ENCODE results near the gene OSBPL2.

The OSBPL2 gene

DNA sequence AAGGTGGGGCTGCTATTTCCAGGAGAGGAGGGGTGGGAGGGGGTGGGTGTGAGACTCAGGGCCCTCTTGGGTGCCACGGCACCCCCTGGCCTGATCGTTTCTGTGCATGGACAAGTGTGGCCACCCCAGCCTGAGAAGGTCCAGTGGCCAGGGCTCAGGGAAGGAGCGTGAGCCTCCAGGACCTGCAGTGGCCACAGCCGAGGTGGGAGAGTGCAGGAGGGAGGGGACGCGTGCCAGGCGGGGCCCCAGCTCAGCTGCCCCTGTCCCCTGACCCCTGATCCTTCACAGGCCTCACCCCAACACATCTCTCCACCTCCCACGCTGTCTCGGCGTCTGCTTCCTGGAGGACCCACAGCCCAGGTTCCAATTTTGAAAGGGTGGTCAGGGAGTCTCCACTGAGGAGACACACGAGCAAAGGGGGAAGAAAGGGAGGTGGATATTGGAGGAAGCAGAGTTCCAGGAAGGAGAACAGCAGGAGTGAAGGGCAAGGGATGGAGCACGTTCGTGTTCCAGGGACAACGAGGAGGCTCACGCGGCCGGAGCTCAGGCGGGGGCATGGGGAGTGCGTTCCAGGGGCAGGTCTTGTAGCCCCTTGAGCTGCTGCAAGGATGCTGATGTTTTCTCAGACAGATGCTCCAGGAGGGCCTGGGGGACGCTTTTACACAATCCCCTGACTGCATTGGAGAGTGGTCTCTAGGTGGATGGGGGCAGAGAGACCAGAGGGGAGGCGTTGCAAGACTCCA, 14.0 kb upstream of the OSBPL2 start:
- Mint-ChIP-seq H3K9me3 (no peaks in the 10 kb centered on the region), H3K36me3 (no peaks in the 10 kb centered on the region), H3K4me1 (peaks cover 12% of the 10 kb centered on the region), H3K27me3 (peaks cover 72% of the 10 kb centered on the region), H3K27ac (no peak overlapping the region), H3K4me3 (no peak overlapping the region)
- no peak for ATAC-seq

DNA sequence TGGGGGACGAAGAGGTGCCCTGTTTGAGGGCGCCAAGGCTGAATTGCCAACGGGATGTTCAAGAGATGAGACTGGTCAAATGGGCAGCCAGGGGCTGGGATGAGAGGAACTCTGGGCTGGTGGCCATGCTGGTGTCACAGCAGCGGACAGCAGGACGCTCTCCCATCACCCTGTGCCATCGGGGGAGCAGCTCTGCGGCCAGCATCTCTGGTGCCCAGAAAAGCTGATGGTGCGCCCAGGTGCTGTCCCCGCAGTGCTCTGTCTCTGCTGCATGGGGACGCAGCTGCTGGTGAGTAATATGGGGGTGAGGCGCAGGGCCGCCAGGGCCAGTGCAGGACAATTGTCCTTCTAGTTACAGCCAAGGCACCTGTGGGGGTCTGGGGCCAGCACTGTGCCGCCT, 13.3 kb upstream of the OSBPL2 start:
- H3K4me3 Mint-ChIP-seq, result no peak overlapping the region
- H3K27me3 Mint-ChIP-seq, result peaks cover 68% of the 10 kb centered on the region
- H3K9me3 Mint-ChIP-seq, result no peaks in the 10 kb centered on the region
- H3K27ac Mint-ChIP-seq, result no peak overlapping the region
- no peak for ATAC-seq
- H3K4me1 Mint-ChIP-seq, result peaks cover 10% of the 10 kb centered on the region
- no peaks in the 10 kb centered on the region for H3K36me3 Mint-ChIP-seq

DNA sequence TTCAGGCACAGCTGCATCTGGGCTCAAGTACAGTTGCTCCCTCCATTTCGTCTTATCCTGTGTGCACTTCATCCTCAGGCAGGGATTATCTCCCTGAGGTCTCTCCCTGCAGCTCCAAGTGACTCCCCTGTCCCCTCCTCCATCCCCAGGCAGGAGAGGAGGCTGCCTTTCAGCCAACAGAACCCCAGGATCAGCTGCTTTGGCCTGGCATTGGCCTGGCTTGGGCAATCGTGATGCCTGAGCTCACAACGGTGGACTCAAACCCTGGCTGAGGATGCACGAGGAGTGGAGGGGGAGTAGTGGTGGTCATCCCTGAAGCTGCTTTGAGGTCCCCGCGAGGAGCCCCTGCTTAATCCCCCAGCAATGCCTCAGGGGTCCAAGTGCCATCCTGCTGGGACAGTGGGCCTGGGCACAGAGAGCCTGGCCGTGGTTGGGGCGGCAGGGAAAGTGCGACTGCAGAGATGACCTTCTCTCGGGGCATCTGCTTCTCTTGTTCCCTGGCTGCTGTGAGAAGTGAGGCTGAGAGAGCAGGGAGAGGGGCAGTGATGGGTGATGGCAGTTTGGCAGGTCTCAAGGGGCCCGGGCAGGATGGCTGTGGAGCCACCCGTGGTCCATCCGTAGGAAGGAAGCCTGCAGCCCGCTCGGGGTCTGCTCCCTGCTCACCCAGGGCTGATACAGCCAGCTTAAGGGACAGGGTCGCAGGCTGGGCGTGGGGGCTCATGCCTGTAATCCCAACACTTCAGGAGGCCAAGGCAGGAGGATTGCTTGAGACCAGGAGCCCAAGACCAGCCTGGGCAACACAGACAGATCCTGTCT, 12.3 kb upstream of the OSBPL2 start:
- ATAC-seq, result no peak
- H3K27me3 Mint-ChIP-seq, result peaks cover 60% of the 10 kb centered on the region
- H3K27ac Mint-ChIP-seq, result no peak overlapping the region
- no peaks in the 10 kb centered on the region for H3K9me3 Mint-ChIP-seq
- H3K4me1 Mint-ChIP-seq, result peaks cover 4% of the 10 kb centered on the region
- H3K4me3 Mint-ChIP-seq, result no peak overlapping the region
- H3K36me3 Mint-ChIP-seq, result no peaks in the 10 kb centered on the region

DNA sequence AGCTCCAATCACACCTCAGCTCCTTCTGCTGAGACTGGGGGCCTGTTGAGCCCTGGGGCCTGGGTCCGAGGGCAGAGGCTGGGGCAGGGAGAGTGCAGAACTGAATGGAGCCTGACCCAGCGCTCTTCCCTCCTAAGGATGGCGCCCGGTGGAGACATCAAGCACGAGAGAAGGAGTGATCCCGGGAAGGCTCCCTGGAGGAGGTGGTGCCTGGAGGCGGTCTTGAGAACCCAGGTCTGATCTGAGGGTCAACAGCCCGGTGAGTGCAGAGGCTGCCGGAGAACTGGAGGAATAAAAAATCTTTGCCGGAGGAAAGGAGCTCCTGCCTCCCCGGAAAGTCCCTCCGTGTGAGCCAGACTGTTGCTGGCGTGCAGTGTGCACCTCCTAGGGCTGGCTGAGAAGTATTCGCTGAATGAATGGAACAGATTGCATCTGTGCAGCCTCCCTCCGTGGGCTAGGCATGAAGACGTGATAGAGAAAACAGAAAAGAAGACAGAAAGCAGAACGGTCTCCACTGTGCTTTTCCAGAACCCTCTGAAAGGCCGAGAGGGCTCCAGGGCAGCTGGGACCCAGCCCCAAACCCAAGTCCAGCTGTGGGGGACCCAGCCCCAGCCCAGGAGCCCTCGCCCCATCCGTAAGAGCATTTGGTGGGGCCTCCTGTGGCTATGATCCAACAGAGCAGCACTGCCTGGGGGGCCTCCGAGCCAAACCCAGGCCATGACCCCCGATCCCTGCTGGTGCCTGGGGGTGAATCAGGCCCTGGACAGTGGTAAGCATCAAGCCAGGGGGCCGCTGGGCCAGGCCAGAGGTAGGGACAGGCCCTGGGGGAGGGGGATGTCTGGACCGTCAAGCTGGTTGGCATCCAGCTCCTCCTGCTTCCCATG, 11.4 kb upstream of the OSBPL2 start:
- ATAC-seq, result no peak
- Mint-ChIP-seq H3K4me1 (no peaks in the 10 kb centered on the region), H3K4me3 (no peak overlapping the region), H3K9me3 (no peaks in the 10 kb centered on the region), H3K27ac (no peak overlapping the region), H3K36me3 (no peaks in the 10 kb centered on the region), H3K27me3 (peaks cover 51% of the 10 kb centered on the region)

DNA sequence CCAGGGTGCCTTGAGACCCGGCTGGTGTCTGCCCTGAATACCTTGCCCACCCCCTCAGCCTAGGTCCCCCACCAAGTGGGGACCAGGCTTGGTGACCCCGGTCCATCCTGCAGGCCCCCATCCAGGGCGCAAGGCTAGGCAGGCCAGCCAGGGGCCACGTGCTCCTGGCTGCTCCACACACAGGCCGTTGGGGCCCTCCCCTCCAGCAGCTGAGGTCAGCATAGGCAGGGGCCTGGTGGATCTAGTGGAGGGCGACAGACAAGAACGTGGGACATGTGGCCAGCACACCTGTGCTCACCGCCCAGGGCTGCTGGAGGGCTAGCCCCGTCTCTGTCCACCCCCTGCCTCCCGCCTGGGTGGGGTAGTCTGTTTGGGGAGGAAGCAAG, 10.7 kb upstream of the OSBPL2 start:
- H3K4me1 Mint-ChIP-seq, result no peaks in the 10 kb centered on the region
- no peak overlapping the region for H3K4me3 Mint-ChIP-seq
- peaks cover 44% of the 10 kb centered on the region for H3K27me3 Mint-ChIP-seq
- H3K27ac Mint-ChIP-seq, result no peak overlapping the region
- no peaks in the 10 kb centered on the region for H3K9me3 Mint-ChIP-seq
- no peaks in the 10 kb centered on the region for H3K36me3 Mint-ChIP-seq
- ATAC-seq, result peak; percentile 20

DNA sequence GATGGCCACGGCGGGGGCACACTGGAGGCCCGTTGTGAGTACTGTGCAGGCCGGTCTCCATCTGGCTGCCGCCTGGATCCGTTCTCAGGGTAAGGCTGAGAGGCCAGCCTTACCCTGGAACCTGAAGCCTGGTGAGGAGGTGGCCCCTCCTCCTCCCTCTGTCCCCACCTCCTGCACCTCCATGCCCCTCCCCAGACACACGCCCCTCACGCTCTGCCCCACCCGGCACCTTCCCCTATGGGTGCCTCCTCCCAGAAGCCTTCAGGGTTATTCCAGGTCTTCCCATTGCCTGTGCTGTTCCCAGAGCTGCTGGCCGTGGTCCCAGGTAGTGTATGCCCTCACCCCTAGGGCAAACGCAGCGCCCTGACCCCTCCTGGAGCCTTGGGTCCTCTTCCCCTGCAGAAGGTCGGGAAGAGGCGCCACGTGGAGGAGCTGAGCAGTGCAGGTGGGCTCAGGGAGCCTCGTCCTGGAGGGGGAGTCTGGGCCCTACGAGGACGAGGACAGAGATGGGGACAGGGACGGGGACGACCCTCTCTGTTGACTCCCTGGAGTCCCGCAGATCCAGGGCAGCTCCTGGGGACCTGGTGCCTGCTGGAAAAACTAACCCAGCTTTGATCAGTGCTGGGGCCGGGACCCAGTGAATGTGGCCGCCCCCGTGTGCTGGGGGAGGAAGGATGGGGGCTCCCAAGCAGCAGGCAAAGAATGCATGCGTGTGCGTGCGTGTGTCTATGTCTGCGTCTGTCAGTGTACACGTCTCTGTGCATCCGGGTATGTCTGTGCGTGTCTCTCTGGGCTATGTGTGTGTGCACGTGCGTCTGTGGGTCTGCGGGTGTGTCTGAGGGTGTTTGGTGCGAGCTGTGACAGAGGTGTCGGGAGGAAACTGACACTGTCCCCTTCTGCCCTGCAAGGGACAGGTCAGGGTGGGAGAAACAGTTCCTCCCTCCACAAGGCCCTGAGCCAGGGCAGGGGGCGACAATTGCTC, 10.1 kb upstream of the OSBPL2 start:
- no peaks in the 10 kb centered on the region for H3K36me3 Mint-ChIP-seq
- H3K4me3 Mint-ChIP-seq, result no peak overlapping the region
- no peaks in the 10 kb centered on the region for H3K4me1 Mint-ChIP-seq
- peaks cover 37% of the 10 kb centered on the region for H3K27me3 Mint-ChIP-seq
- no peaks in the 10 kb centered on the region for H3K9me3 Mint-ChIP-seq
- ATAC-seq, result peak; percentile 10
- H3K27ac Mint-ChIP-seq, result no peak overlapping the region

DNA sequence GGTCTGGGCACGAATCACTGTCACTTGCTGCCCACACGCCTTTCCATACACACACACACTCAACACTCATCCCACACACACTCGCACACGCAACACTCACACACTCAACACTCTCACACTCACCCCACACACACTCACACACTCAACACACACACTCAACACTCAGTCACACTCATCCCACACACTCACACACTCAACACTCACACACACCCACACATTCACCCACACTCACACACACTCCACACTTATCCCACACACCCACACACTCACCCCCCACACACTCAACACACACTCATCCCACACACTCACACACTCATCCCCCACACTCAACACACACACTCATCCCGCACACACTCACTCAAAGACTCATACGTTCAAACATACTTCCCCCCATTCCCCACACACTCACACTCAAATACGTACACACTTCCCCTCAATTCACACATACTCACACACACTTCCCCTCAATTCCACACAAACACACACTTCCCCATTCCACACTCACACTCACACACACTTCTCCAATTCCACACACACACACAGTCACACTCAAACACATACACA, 9.3 kb upstream of the OSBPL2 start:
- Mint-ChIP-seq H3K36me3 (no peaks in the 10 kb centered on the region), H3K4me1 (no peaks in the 10 kb centered on the region), H3K27ac (no peak overlapping the region), H3K9me3 (no peaks in the 10 kb centered on the region), H3K27me3 (peaks cover 29% of the 10 kb centered on the region), H3K4me3 (no peak overlapping the region)
- ATAC-seq, result no peak

DNA sequence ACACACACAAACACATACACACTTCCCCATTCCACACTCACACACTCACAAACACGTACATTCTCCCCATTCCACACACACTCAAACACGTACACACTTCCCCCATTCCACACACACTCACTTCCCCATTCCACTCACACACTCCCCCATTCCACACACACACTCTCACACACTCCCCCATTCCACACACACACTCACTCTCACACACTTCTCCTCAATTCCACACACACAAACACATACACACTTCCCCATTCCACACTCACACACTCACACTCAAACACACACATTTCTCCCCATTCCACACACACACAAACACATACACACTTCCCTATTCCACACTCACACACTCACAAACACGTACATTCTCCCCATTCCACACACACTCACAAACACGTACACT, 8.7 kb upstream of the OSBPL2 start:
- Mint-ChIP-seq H3K4me1 (no peaks in the 10 kb centered on the region), H3K4me3 (no peak overlapping the region), H3K27ac (no peak overlapping the region), H3K36me3 (no peaks in the 10 kb centered on the region), H3K27me3 (peaks cover 23% of the 10 kb centered on the region), H3K9me3 (no peaks in the 10 kb centered on the region)
- no peak for ATAC-seq

DNA sequence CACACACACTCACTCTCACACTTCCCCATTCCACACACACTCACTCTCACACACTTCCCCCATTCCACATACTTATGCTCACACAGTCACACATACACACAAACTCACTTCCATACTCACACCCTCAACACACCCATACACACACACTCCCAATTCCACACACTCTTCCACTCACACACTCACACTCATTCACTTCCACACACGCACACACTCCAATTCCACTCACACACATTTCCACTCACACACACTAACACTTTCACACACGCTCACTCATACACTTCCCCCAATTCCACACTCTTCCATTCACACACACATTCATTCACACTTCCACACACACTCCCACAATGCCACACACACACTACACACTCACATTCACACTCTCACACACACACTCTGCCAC, 8.0 kb upstream of the OSBPL2 start:
- Mint-ChIP-seq H3K4me3 (no peak overlapping the region), H3K36me3 (no peaks in the 10 kb centered on the region), H3K9me3 (no peaks in the 10 kb centered on the region), H3K27ac (no peak overlapping the region), H3K4me1 (no peaks in the 10 kb centered on the region), H3K27me3 (peaks cover 17% of the 10 kb centered on the region)
- no peak for ATAC-seq

DNA sequence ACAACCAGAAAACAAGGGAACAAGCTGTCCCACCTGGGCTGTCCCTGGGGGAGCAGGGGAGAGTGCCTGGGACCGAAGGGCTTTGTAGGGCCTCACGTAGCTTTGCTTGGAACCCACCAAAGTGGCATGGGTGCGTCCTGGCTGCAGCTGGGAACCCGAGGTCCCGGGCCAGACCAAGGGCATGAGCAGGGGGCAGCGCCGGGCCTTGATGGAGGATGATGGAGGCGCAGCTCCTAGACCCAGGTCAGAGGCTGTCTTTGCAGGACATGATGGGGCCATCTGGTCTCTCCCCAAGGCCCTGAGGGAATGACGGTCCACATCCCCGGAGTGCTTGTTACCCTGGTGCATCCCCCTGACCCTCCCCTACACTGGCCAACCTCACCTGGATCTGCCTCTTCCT, 7.6 kb upstream of the OSBPL2 start:
- Mint-ChIP-seq H3K36me3 (no peaks in the 10 kb centered on the region), H3K4me3 (no peak overlapping the region)

DNA sequence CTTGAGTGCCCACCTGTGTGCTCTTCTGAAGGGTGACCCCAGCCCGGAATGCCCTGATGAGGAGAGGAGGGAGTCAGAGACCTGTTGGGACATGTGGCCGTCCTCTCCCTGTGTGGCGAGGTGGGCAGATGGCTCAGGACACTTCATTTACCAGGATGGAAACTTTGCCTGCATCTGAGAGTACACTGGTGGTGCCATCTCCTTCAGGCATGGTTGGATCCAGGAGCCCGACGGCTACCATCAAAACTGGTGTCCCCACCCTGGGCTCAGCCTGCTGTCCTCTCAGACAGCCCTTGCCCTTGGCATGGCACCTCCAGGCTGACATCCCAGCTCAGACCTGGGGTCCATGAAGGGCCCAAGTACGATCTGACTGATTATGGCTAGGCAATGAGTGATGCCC, 7.0 kb upstream of the OSBPL2 start:
- ATAC-seq, result no peak
- no peaks in the 10 kb centered on the region for H3K36me3 Mint-ChIP-seq
- no peak overlapping the region for H3K4me3 Mint-ChIP-seq
- no peak overlapping the region for H3K27ac Mint-ChIP-seq
- H3K27me3 Mint-ChIP-seq, result peaks cover 11% of the 10 kb centered on the region
- no peaks in the 10 kb centered on the region for H3K9me3 Mint-ChIP-seq
- no peaks in the 10 kb centered on the region for H3K4me1 Mint-ChIP-seq

More for the DNA sequence above, 7.6 kb upstream of the OSBPL2 start:
- H3K4me1 Mint-ChIP-seq, result no peaks in the 10 kb centered on the region
- no peaks in the 10 kb centered on the region for H3K9me3 Mint-ChIP-seq
- no peak overlapping the region for H3K27ac Mint-ChIP-seq
- H3K27me3 Mint-ChIP-seq, result peaks cover 17% of the 10 kb centered on the region
- no peak for ATAC-seq

DNA sequence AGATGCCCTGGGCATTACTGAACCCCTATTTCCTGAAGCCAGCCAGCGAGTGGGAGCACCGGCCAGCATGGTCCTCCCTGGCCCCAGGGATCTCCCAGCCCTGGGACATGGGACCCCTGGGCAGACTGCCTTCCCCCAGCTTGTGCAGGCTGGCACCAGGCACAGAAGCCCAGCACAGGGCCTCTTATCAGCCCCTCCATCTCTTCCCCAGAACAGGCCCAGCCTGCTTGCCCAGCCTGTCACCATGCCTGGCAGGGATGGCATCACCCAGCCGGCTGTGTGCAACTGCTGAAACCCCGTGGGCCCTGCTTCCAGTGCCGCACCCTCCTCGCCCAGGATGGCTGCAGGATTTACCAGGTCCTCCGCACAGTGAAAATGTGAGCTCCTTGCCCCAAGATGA, 6.1 kb upstream of the OSBPL2 start:
- ATAC-seq, result no peak
- peaks cover 2% of the 10 kb centered on the region for H3K27me3 Mint-ChIP-seq

DNA sequence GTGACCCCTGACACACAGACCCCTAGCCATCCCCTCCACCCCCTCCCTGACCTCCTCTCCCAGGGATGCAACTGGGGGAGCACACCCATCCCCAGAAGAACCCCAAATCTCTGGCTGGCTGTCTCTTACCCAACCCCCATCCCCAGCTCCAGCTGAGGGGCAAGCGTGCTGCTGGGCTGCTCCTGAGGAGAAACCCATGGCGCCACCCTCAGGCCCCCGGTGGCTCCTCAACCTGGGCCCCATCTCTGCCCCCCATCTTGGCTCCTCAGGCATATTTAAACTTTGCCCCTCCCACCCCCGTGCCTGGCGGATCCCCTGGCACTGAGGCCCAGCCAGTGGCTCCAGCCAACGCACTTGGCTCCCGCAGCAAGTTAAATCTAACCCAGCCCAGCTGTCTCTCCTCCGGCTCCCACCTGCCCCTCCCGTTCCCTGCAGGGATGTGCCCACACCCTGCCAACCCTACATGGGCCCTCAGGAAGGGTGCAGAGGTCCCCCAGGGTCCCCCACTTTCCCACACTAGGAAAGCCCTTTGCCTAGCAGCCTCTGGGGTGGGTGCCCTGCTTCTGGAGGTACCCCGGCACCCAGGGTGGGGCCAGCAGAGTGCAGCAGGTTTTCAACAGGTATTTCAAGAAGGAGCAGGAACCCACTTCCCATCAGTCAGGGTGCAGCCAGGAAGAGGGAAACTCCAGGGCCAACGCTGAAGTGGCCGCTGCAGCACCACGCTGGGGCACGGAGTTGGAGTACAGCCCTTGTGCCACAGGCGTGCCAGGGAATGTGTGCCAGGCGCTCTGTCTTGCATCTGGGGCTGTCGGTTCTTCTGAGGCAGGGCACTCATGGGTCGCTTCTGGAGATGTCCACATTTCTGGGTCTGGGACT, 5.3 kb upstream of the OSBPL2 start:
- Mint-ChIP-seq H3K27ac (no peak overlapping the region), H3K4me1 (peaks cover 6% of the 10 kb centered on the region)
- ATAC-seq, result no peak

More for the DNA sequence above, 6.1 kb upstream of the OSBPL2 start:
- H3K4me3 Mint-ChIP-seq, result no peak overlapping the region
- H3K27ac Mint-ChIP-seq, result no peak overlapping the region
- H3K9me3 Mint-ChIP-seq, result no peaks in the 10 kb centered on the region
- H3K4me1 Mint-ChIP-seq, result no peaks in the 10 kb centered on the region
- no peaks in the 10 kb centered on the region for H3K36me3 Mint-ChIP-seq

More for the DNA sequence above, 5.3 kb upstream of the OSBPL2 start:
- no peak overlapping the region for H3K4me3 Mint-ChIP-seq
- H3K27me3 Mint-ChIP-seq, result no peaks in the 10 kb centered on the region
- H3K9me3 Mint-ChIP-seq, result no peaks in the 10 kb centered on the region
- H3K36me3 Mint-ChIP-seq, result no peaks in the 10 kb centered on the region
